ENCODE data around the gene RNF38. TPM values are rescaled to one million over a fixed set of nuclear protein-coding genes. Genes with fewer than 3 reads are reported as not detected.
"Not testable (repeated sequence)": the region's sequence is repeated elsewhere in the genome, so short reads cannot be mapped to it uniquely, and the experiment has no call there.

Gene RNF38
- total RNA-seq, 1 donor from 2014 or later: 41.2 TPM

GRCh38 chr9:36306471-36307306 is 93.4 kb downstream of the RNF38 start:
- intact Hi-C loops (cut with DNase I): no loop called here
- DNase-seq (ENCODE audit: low spot score): no peak

GRCh38 chr9:36304366-36304765 is 95.7 kb downstream of the RNF38 start:
- intact Hi-C loops (cut with DNase I); DNase-seq (ENCODE audit: low spot score): not testable (repeated sequence)

GRCh38 chr9:36301227-36301626 is 98.8 kb downstream of the RNF38 start:
- DNase-seq (ENCODE audit: low spot score): no peak

GRCh38 chr9:36298566-36298965 is 101.5 kb downstream of the RNF38 start:
- intact Hi-C loops (cut with DNase I): no loop called here

More at GRCh38 chr9:36301227-36301626, 98.8 kb downstream of the RNF38 start:
- intact Hi-C loops (cut with DNase I): no loop called here

GRCh38 chr9:36297798-36298197 is 102.3 kb downstream of the RNF38 start:
- no peak for DNase-seq (ENCODE audit: low spot score)
- intact Hi-C loops (cut with DNase I): no loop called here

More at GRCh38 chr9:36298566-36298965, 101.5 kb downstream of the RNF38 start:
- DNase-seq (ENCODE audit: low spot score): no peak

DNA sequence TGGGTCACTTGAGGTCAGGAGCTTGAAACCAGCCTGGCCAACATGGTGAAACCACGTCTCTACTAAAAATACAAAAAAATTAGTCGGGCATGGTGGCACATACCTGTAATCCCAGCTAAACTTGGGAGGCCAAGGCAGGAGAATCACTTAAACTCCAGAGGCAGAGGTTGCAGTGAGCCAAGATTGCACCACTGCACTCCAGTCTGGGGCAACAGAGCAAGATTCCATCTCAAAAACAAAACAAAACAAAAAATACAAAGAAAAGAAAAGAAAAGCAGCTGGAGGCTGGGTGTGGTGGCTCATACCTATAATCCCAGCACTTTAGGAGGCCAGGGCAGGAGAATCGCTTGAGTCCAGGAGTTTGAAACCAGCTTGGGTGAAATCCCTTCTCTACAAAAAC is 105.1 kb downstream of the RNF38 start:
- intact Hi-C loops (cut with DNase I): not testable (repeated sequence)

GRCh38 chr9:36293918-36294317 is 106.2 kb downstream of the RNF38 start:
- intact Hi-C loops (cut with DNase I): no loop called here
- no peak for DNase-seq (ENCODE audit: low spot score)

More for the DNA sequence above, 105.1 kb downstream of the RNF38 start:
- DNase-seq (ENCODE audit: low spot score): not testable (repeated sequence)

GRCh38 chr9:36293171-36293570 is 106.9 kb downstream of the RNF38 start:
- intact Hi-C loops (cut with DNase I): no loop called here
- DNase-seq (ENCODE audit: low spot score): no peak

DNA sequence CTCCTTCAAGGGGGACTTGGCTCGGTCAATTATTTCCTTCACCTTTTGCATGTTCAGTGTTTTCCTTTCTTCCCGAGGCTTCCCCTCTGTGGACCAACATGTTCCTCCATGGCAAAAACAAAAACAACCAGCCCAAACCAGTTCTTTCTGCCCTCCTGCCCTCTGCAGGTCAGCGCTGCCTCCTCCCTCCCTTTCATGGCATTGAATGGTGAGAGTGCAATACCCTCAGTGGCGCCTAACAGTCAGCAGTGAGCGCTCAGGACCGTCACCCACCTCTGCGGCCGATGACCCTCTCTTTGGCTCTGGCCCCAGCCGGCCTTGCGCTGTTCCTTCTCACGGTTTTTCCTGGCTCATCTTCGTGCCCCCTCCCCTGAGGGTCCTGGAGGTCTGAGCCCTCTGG is 107.4 kb downstream of the RNF38 start:
- no peak for DNase-seq (ENCODE audit: low spot score)
- intact Hi-C loops (cut with DNase I): no loop called here

DNA sequence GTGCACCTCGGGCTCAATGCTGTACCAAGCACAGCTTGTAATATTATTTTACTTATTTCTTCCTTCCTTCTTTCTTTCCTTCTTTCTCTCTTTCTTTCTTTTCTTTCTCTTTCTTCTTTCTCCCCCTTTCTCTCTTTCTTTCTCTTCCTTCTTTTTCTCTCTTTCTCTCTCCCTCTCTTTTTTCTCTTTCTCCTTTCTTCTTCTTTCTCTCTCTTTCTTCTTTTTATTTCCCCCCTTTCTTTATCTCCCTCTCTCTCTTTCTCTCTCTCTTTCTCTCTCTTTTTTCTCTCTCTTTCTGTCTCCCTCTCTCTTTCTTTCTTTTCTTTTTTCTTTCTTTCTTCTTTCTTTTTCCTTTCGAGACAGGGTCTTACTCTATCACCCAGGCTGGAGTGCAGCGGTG is 109.1 kb downstream of the RNF38 start:
- no peak for DNase-seq (ENCODE audit: low spot score)
- intact Hi-C loops (cut with DNase I): no loop called here

DNA sequence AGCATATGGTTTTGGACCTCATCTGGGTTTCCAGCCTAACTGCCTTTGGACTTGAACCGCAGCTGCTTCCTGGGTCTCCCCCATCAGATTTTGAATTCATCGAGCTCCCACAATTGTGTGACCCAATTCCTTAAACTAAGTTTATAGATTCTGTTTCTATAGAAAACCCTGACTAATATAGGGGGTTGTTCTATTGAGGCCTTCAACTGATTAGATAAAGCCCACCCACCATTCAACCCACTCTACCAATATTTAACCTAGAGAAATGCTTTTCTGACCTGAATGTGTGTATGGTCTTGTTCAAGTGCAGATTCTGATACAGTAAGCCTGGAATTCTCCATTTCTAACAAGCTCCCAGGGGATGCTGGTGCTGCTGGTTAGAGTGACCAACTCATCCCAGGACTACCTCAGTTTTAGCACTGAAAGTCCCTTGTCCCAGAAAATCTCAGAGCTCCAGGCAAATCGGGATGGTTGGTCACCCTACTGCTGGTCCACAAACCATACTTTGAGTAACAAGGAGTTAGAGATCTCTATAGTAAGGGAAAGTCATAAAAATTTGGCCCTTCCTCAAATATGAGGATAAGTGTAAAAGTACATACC is 110.1 kb downstream of the RNF38 start:
- no peak for DNase-seq (ENCODE audit: low spot score)
- intact Hi-C loops (cut with DNase I): no loop called here

- intact Hi-C loops (cut with DNase I): no loop called here
These were observed 112.0 kb downstream of the RNF38 start for GRCh38 chr9:36288070-36288469.

More at GRCh38 chr9:36288070-36288469, 112.0 kb downstream of the RNF38 start:
- DNase-seq (ENCODE audit: low spot score): no peak

Other genes starting within 250 kb of the RNF38 start
- 0.16 TPM for gene CCIN, start 230.9 kb downstream of the RNF38 start, total RNA-seq
- gene CLTA, start 209.3 kb downstream of the RNF38 start, total RNA-seq: 58.3 TPM
- 13.5 TPM for gene GNE, start 141.8 kb downstream of the RNF38 start, total RNA-seq
- gene MELK, start 172.6 kb upstream of the RNF38 start, total RNA-seq: 0.13 TPM